Measurements from ENCODE around the gene TTN.

DNA sequence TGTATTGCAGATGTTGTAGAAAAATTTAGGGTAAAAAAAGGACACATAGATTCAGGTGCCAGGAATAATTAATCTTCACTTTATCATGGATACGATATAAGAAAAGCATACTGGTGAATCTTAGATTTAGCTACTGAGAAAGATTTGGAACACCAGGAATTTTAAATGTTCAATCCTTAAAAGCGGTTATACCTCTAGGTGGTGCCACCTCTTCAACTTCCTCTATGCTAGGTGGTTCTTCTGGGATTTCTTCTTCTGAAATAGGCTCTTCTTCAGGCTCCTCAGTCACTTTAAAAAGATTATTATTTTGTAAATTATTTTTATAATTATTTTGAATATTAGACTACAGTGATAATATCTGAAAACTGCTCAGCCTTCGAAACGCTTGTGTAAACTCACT, 133.1 kb downstream of the TTN start:
- TF ChIP-seq CTCF (IDR thresholded peaks at IDR 0.05) (no peak), POLR2A (IDR thresholded peaks at IDR 0.05) (no peak)

All from testis (tissue), 2 donors.